Stimulated activated CD8-positive, alpha-beta memory T cell treated with anti-CD3 and anti-CD28 coated beads, Interleukin-15, amount 100 ng/mL, for 1 hour (primary cell): ENCODE measurements around the gene ZNF385D.

ENCODE experiments used
- DNase-seq: peaks from one replicate; pipeline ENCODE4 v3.0.0-alpha.2; 2020; ENCODE audit warnings: low read depth

The ZNF385D gene

GRCh38 chr3:21750080-21750696, 822 bp downstream of the ZNF385D start:
- no peak for DNase-seq

GRCh38 chr3:21747966-21748555, 2.9 kb downstream of the ZNF385D start:
- DNase-seq: no peak

DNA sequence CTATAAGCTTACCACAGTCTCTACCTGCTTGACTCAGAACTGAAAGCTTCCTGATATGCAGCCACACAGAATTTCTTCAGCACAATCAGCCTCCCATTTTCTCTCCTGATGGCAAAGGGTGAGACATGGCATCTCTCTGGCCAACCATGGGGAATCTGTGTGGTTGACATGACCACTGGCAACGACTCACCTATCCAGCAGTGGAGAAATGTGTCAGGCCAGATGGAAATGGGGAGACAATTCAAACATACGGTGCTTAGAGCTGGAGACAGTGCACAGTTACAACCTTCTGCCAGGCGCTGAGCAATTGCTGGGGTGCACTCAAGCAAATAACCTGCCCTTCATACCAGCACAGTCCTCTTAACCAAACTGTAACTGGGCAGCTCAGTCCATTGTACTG, 3.6 kb downstream of the ZNF385D start:
- no peak for DNase-seq

DNA sequence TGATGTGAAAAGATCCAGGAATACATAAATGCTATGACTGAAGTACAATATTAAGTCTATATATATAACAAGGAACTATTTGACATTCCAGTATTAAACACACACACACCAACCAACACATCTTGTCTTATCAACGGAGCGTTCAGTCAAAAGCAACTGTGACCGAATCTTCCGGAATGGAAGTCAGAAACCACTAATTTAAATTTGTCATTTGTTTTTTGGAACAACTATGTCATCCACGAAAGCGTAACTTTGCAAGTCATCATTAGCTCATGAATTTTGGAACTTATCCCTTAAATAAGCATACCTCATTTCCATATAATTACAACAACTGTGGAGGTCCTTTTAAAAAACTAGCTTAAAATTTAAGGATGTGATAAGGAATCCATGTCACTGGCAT, 5.0 kb downstream of the ZNF385D start:
- no peak for DNase-seq

- DNase-seq: no peak
Observed at GRCh38 chr3:21744793-21745192, 6.2 kb downstream of the ZNF385D start.

DNA sequence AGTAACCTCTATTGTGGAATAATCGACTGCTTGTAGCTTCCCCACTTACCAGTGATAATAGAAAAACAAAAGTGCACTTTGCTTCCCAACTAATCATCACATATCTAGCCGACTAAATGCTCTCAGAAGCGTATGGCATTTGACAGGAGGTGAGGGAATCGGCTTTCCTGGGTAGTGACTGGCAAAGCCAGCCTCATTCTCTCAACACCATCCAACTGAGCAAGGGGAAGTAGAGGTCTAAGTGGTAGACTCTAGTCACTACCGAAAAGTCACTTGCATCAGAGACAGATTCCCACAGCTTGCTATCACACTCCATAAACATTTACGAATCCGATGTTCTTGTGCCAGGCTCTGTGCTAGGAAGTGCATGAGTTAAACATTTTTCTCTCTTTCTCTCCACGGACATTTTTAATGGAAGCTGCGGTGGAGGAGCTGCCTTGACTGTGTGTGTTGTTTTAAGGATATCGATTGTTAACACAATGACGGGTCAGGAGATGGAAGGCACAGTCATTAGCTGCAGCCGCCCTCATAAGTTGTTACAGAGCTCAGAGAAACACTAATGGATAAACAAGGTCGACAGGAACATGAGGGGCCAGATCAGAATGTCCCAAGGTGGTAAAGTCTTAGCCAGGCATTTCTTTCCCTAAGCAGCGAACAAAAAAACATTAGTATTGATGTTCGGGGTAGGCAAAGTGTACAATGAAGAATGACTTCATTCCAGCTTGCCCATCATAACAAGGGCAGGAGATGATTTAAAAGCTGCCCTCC, 11.9 kb downstream of the ZNF385D start:
- no peak for DNase-seq

GRCh38 chr3:21738283-21738682, 12.7 kb downstream of the ZNF385D start:
- DNase-seq: no peak

DNA sequence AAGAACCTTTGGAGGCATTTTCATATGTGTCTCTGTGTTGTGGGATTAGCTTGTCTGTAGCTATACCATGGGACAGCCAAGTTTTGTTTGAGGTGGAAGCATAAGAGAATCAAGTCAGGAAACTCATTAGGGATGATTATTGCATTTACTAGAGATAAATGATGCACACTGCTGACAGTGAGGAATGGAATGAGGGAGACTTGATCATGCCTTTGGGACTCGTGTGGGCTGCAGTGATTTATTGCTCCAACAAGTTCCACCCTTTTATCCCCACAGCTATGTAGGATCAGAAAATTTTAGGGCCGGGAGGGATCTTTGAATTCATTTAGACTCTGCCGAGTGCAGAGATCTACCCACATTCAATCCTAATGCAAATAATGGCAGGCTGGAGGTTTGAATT, 16.3 kb downstream of the ZNF385D start:
- DNase-seq: no peak

GRCh38 chr3:21729888-21730459, 21.0 kb downstream of the ZNF385D start:
- no peak for DNase-seq

- no peak for DNase-seq
Observed at GRCh38 chr3:21729331-21729730, 21.7 kb downstream of the ZNF385D start.

- no peak for DNase-seq
Observed at GRCh38 chr3:21722768-21723167, 28.2 kb downstream of the ZNF385D start.

DNA sequence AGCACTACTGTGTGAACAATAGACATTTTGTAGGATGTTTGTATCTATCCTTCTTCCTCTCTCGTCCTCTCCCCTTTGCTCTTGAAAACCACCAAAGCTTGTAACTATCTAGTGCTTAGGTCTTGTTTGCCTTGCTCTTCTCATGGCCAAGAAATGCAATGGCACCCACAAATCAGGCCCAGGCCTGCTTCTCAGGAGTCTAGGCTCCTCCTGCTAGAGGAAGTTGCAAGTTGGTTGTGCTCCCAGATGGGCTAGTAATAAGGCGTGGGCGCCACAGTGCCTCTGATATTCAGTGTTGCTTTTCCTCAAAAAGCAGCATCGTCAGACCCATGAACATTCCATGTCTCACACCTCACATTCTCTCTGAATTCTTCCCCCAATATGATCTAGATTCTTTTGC, 28.7 kb downstream of the ZNF385D start:
- DNase-seq: no peak

DNA sequence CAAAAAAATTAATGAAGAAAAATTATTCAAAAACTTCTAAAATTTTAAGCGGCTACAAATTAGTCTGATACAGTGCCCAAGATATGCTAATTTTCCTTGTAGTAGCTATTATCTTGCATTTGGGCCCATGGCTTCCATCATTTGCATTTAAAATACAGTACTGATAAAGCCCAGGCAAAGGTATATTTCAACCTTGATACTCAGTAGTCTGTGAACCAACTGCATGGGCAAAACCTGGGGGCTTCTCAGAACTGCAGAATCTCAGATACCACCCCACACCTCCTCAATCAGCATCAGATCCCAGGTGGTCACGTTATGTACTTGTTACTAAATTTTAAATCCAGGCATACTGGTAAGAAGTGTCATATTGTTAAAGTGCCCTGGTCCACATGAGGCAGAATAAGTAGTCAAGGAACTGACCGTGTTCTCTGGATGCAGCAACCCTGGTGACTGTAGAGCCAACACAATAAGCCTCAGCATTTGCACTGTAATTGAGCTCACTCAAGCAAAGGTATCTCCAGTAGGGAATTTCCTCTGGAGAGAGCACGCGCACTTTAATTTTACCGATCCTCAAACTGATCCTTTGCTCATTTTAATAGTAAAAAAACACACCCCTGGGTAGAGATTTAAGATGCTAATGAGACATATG, 31.9 kb downstream of the ZNF385D start:
- no peak for DNase-seq

DNA sequence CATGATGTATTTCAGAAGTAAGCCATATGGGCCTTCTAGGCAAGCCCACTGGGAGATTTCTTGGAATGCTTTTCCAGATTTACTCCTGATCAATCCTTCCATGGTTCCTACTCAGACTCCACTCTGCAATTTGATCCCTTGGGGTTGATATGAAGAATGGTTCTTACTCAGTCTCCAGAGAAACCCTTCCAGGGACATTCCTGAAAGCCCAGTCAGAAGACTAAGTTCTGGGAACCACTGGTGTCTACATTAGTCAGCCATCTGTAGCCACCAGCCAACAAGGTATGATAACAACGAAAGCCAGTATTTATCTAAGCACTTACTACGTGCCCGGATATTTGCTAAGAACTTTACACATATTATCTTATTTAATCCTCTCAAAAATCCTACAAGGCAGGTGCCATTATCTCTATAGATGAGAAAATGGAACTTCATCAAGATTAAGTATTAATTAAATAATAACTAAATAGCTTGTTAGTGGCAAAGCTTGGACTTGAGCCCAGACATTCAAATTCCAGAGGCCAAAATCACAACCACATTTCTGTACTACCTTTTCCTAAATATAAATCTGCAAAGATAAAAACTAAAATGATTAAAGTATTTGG, 32.7 kb downstream of the ZNF385D start:
- no peak for DNase-seq

DNA sequence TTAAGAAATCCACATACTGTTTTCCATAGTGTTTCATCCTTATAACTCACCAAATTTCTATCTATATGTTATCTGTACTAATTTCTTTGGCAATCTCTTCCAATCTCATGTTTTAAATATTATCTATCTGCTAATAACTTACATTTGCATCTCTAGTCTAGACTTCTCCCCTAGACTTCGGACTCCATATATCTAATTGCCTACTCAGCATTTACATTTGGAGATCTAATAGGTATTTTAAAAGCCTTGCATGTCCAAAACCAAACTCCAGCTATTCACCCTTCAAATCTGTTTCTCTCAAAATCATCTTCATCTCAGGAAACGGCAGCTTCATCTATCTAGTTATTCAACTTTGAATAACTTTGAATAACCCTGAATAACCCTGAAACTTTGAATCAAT, 35.3 kb downstream of the ZNF385D start:
- DNase-seq: no peak

GRCh38 chr3:21705769-21706168, 45.2 kb downstream of the ZNF385D start:
- DNase-seq: no peak

GRCh38 chr3:21704796-21705195, 46.2 kb downstream of the ZNF385D start:
- DNase-seq: no peak

GRCh38 chr3:21703291-21703690, 47.7 kb downstream of the ZNF385D start:
- no peak for DNase-seq

GRCh38 chr3:21697707-21698106, 53.3 kb downstream of the ZNF385D start:
- DNase-seq: no peak

DNA sequence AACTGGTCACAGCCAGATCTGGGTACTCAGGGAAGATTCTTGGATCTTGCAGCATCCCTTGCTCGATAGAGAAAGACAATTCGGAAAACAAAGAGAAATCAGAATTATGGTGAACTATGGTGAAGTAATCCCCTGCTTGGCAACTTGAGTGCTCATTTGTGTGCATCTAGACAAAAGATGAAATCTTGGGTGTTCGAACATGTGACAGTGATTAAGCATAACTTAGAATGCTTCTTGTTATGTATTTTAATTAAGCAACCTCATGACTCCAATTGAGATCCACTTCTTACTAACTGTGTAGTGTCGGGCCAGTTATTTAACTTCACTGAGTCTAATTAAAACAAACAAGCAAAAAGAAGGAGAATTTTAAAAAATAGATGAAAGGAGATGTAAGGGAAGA, 56.5 kb downstream of the ZNF385D start:
- no peak for DNase-seq

DNA sequence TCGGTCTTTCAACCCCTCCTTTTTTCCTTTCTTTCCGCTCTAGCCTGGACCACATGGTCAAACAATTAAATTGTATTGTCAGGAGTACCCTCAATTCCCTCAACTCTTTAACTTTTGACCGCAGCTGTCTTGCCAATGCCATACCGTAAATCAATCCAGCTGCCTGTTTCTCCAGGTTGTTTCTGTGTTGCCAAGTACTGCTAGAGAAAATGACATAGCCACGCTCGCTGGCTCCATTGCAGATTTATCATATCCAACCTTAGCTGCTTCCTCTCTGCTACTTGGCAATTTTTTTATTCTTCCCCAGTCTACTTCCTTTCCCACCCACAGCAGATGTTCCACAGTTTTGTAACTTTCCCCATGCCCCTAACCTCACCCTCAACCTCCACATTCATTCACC, 60.0 kb downstream of the ZNF385D start:
- DNase-seq: no peak

DNA sequence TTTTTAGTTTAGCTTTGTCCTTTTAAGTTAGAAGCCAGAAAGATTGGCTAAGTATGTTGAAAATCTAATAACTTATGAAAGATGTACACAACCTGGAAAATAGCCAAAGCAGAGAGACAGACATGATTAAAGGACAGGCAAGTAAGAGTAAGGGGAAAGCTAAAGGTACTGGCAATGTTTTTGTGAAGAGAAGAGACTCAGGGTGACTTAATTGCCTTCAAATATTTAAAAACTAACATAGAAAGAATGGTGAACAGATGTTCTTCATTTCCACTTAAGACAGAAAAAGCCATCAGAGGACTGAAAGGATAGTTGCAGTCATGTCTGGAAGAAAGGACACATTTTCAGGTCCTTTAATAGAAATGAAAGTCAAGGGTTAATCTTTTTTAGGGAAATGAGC, 68.8 kb downstream of the ZNF385D start:
- DNase-seq: no peak
